Transverse colon (tissue), 4 donors: ENCODE data around the gene TSLP. TPM values are rescaled to one million over a fixed set of nuclear protein-coding genes. Genes with fewer than 3 reads are reported as not detected.

Source experiments
- DNase-seq: peaks from one replicate; pipeline ENCODE4 v3.0.0-alpha.2; 2019
- H3K27ac ChIP-seq, 4 donors: fragments of 200-600 bp; sonication (generic); 2 replicates each; pipeline ENCODE4 v1.5.1; 2016 to 2018; ENCODE audit warnings: inconsistent platforms in 4 of 4
- H3K27me3 ChIP-seq: fragments of 200-600 bp; sonication (generic); 2 replicates; pipeline ENCODE4 v1.5.1; 2017; ENCODE audit warnings: inconsistent platforms
- H3K36me3 ChIP-seq, 4 donors: fragments of 200-600 bp; sonication (generic); 2 replicates each; pipeline ENCODE4 v1.5.1; 2017 to 2019; ENCODE audit warnings: inconsistent platforms in 4 of 4
- H3K4me1 ChIP-seq, 4 donors: fragments of 200-600 bp; sonication (generic); 2 replicates each; pipeline ENCODE4 v1.5.1; 2017 to 2020; ENCODE audit warnings: inconsistent platforms in 4 of 4
- H3K4me3 ChIP-seq, 4 donors: fragments of 200-600 bp; sonication (generic); 1 replicate in 1 of 4; 2 replicates in 3 of 4; pipeline versions ENCODE4 v1.5.1 to v1.6.1; 2017 to 2019; ENCODE audit warnings: inconsistent platforms in 4 of 4
- H3K9me3 ChIP-seq, 2 donors: fragments of 200-600 bp; sonication (generic); 2 replicates each; pipeline ENCODE4 v1.5.1; 2017 to 2019; ENCODE audit warnings: inconsistent platforms in 2 of 2
- EP300 ChIP-seq: sonication (generic); formaldehyde crosslinking; IDR thresholded peaks from one replicate; pipeline ENCODE4 v1.6.1; 2017; ENCODE audit warnings: antibody characterized with exemption, low read depth
- POLR2A ChIP-seq: fragments of 450-650 bp; IDR thresholded peaks from one replicate; pipeline ENCODE4 v1.6.1; 2016; ENCODE audit warnings: antibody characterized with exemption, mild to moderate bottlenecking, moderate library complexity
- POLR2AphosphoS5 ChIP-seq, 3 donors: sonication (generic); formaldehyde crosslinking; IDR thresholded peaks; one replicate each; pipeline ENCODE4 v1.6.1; 2016; ENCODE audit warnings: antibody characterized with exemption in 3 of 3
- WGBS, 2 donors: methylation state at CpG; one replicate each; pipeline ENCODE4 v1.1.5; 2018; ENCODE audit warnings: low coverage in 1 of 2; 5-methylcytosine and 5-hydroxymethylcytosine counted together
- in situ Hi-C, 4 donors: fragments of 200-750 bp; cut with MboI; loops; one replicate each; pipeline versions ENCODE4 v1.15.0 to v1.15.1; 2017; ENCODE audit warnings: low sequenced_read_pairs in 3 of 4, low pct_ligation_motif_present in 1 of 4, low pct_unique_long_range_greater_than_20kb in 1 of 4
- intact Hi-C: fragments of 100-400 bp; cut with DNase I; formaldehyde crosslinking; loops from one replicate; pipeline ENCODE4 v1.15.1; 2023; ENCODE audit warnings: low total_unique reads
- total RNA-seq, 4 donors: library from RNA; depleted of rRNA; stranded (reverse); fragments of >200 nt; gene quantifications; one replicate each; pipeline ENCODE4 v1.1.0, GENCODE V29; 2016
- TF ChIP-seq, protein P1 (sequence below), 5 experiments: fragments of 200-600 bp in 3 of 5; fragments of 450-650 bp in 2 of 5; sonication (generic) in 3 of 5; IDR thresholded peaks; 1 replicate in 2 of 5; 2 replicates in 3 of 5; pipeline ENCODE4 v1.5.1; 2016 to 2017; ENCODE audit warnings: antibody characterized with exemption in 5 of 5, inconsistent platforms in 3 of 5, mild to moderate bottlenecking in 2 of 5, moderate library complexity in 1 of 5

TSLP gene
- total RNA-seq, 4 donors from 2014 or later: 0.27 TPM; not detected in 3

DNA sequence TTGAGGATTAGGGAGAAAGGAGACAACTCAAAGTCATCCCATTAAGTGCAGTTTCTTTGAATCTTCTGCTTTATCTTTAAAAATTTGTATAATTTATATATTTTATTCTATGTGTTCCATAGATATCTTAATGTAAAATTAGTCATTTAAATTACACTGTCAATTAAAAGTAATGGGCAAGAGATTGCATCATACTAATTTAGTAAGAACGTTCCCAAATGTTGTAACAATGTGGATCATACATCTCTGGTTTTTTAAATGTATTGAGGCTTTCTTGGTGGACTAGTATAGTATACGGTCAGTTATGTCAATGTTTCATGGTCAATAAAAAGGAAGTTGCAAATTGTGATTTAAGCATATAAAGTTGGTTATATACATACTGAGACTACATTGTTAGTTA, 6.2 kb downstream of the TSLP start:
- Histone ChIP-seq H3K27ac (no peak overlapping the region), H3K4me1 (peaks cover 0 to 14% (median 8%) of the 10 kb centered on the region in 4 donors), H3K9me3 (no peaks in the 10 kb centered on the region), H3K4me3 (no peak overlapping the region), H3K27me3 (peaks cover 20% of the 10 kb centered on the region), H3K36me3 (no peaks in the 10 kb centered on the region)
- intact Hi-C loops: no loop called here
- 71 to 81% methylated on average over 2 of the region's 2 CpGs for WGBS, 2 donors
- in situ Hi-C loops: no loop called here
- no peak for TF ChIP-seq POLR2AphosphoS5 (IDR thresholded peaks at IDR 0.05)
- TF ChIP-seq, protein P1, sequence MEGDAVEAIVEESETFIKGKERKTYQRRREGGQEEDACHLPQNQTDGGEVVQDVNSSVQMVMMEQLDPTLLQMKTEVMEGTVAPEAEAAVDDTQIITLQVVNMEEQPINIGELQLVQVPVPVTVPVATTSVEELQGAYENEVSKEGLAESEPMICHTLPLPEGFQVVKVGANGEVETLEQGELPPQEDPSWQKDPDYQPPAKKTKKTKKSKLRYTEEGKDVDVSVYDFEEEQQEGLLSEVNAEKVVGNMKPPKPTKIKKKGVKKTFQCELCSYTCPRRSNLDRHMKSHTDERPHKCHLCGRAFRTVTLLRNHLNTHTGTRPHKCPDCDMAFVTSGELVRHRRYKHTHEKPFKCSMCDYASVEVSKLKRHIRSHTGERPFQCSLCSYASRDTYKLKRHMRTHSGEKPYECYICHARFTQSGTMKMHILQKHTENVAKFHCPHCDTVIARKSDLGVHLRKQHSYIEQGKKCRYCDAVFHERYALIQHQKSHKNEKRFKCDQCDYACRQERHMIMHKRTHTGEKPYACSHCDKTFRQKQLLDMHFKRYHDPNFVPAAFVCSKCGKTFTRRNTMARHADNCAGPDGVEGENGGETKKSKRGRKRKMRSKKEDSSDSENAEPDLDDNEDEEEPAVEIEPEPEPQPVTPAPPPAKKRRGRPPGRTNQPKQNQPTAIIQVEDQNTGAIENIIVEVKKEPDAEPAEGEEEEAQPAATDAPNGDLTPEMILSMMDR (IDR thresholded peaks at IDR 0.05): no peak
- no peak for TF ChIP-seq EP300
- no peak for TF ChIP-seq POLR2A
- DNase-seq: no peak

DNA sequence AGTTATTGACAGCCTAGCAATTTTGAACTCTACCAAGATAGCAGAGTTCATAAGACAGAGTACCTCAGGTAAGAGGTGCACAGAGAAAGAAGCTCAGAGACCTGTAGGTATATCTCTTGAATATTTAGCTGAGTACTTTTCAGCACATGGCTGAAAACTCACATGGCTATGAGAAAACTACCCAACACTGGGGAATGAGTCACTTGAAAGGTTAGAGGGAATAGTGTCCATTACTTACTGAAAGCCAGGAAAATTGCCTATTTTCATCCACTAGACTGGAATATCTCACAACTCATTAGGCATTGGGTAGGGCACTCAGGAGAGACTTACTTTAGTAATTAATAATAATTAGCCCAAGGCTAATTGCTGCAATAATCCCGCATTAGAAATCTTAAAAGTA, 8.3 kb downstream of the TSLP start:
- intact Hi-C loops: no loop called here
- H3K36me3 ChIP-seq: no peaks in the 10 kb centered on the region
- H3K9me3 ChIP-seq: no peaks in the 10 kb centered on the region
- WGBS, 2 donors: 87 to 100% methylated on average over 1 of the region's 1 CpG
- peaks cover 4% of the 10 kb centered on the region for H3K27me3 ChIP-seq
- in situ Hi-C loops: no loop called here
- H3K4me3 ChIP-seq: no peak overlapping the region
- no peak for DNase-seq
- TF ChIP-seq EP300 (no peak), POLR2AphosphoS5 (IDR thresholded peaks at IDR 0.05) (no peak), POLR2A (no peak)
- TF ChIP-seq, protein P1 (IDR thresholded peaks at IDR 0.05): no peak
- H3K4me1 ChIP-seq: no peaks in the 10 kb centered on the region
- H3K27ac ChIP-seq: no peak overlapping the region

DNA sequence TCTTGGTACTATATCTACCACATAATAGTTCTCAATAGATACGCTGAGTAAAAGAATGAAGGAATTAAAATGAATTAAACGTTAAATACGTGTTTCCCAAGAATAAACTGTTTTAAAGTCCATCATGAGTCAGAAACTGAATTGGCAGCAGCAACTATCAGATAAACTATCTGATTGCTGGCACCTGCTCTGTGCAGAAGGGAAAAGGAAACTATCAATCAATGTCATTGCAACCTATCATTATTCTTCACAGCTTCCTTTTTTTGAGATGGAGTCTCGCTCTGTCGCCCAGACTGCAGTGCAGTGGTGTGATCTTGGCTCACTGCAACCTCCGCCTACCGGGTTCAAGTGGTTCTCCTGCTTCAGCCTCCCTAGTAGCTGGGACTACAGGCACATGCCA, 11.8 kb downstream of the TSLP start:
- intact Hi-C loops: no loop called here

DNA sequence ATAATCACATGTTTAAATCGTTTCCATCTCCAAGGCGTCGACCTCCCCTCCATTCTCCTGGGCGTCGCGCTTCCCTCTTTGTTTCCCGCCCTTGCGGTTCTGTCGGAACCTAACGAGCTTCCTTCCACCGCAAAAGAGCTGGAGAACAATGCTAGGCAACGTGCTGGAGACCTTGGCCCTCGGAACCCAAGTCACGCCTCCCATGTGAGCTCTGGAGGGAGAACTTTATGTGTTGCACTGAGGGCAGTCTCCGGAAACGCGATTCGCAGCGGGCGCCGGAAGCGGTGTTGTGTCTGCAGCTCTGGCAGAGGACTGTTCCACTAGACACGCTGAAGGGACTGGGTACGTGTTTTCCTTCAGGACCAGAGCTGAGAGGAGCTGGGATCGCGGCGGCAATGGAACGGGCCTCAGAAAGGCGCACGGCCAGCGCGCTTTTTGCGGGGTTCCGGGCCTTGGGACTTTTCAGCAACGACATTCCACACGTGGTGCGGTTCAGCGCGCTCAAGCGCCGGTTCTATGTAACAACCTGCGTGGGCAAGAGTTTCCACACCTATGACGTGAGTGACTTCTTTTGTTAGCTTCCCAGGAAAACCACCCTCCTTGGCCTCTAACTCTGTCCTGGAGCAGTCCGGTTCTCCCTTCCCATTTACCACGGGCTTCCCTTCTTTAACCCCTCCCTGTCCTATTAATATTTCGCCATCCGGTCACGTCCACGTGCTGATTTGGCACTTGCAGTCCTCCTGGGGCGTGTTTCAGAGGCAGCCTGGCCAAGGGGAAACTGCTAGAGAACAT, 20.7 kb downstream of the TSLP start, which contains the start of gene WDR36:
Gene WDR36 (plus strand): TSS at position 287 of the 792 bp plus-strand sequence. CDS start 109 bp downstream, at position 396.
- in situ Hi-C loops (no loop called here), intact Hi-C loops (no loop called here)
- Histone ChIP-seq H3K4me1 (peaks cover 19 to 25% (median 22%) of the 10 kb centered on the region in 4 donors), H3K9me3 (no peaks in the 10 kb centered on the region), H3K27ac (peak within 1 kb of the TSS; percentile 81 to 89 (median 84)), H3K27me3 (no peaks in the 10 kb centered on the region), H3K4me3 (peak within 1 kb of the TSS; percentile 47 to 92 (median 80)), H3K36me3 (no peaks in the 10 kb centered on the region)
- peak; percentile 44 to 78 (median 58) for TF ChIP-seq POLR2AphosphoS5 (IDR thresholded peaks at IDR 0.05)
- TF ChIP-seq POLR2A: no peak
- TF ChIP-seq, protein P1 (IDR thresholded peaks at IDR 0.05): no peak
- TF ChIP-seq EP300: no peak
- peak; percentile 90 for DNase-seq
- WGBS, 2 donors: 1% methylated on average over 14 to 50 of the region's 50 CpGs

More for the DNA sequence above, 11.8 kb downstream of the TSLP start:
- Histone ChIP-seq H3K9me3 (no peaks in the 10 kb centered on the region), H3K4me1 (no peaks in the 10 kb centered on the region), H3K27me3 (no peaks in the 10 kb centered on the region), H3K27ac (no peak overlapping the region), H3K36me3 (no peaks in the 10 kb centered on the region), H3K4me3 (no peak overlapping the region)
- no peak for DNase-seq
- TF ChIP-seq EP300: no peak
- no peak for TF ChIP-seq POLR2AphosphoS5 (IDR thresholded peaks at IDR 0.05)
- TF ChIP-seq, protein P1 (IDR thresholded peaks at IDR 0.05): no peak
- TF ChIP-seq POLR2A: no peak
- WGBS, 2 donors: 18 to 33% methylated on average over 4 to 7 of the region's 7 CpGs
- in situ Hi-C loops: no loop called here
